ENCODE results near the gene AGPAT3.

The AGPAT3 gene, protein sequence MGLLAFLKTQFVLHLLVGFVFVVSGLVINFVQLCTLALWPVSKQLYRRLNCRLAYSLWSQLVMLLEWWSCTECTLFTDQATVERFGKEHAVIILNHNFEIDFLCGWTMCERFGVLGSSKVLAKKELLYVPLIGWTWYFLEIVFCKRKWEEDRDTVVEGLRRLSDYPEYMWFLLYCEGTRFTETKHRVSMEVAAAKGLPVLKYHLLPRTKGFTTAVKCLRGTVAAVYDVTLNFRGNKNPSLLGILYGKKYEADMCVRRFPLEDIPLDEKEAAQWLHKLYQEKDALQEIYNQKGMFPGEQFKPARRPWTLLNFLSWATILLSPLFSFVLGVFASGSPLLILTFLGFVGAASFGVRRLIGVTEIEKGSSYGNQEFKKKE

DNA sequence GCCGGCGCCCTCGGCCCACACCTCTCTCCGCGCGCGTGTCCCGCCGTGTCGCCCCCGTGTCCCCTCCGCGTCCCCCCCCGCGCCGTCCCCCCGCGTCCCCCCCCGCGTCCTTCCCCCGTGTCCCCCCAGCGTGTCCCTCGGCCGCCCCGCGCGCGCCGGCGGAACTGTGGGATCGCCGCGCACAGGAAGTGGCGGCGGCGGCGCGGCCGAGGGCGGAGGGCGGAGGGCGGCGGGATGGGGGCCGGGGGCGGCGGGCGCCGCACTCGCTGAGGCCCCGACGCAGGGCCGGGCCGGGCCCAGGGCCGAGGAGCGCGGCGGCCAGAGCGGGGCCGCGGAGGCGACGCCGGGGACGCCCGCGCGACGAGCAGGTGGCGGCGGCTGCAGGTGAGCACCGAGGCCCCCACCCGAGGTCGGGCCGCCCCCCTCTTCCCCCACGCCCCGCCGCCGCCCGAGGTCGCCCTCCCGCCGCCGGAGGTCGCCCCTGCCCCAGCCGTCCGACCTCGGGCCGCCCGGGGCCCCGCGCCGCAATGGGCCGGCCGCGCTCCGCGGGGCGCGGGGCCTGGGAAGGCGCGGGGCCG is at the start of gene AGPAT3:
Gene AGPAT3 (plus strand): TSS at position 262 of the 578 bp plus-strand sequence. CDS start 94,459 bp downstream, outside the sequence.
- H3K4me1 ChIP-seq (ENCODE audit: control insufficient read depth, insufficient read depth, low read length), result peaks cover 10% of the 10 kb centered on the region
- ChIA-PET CTCF (no interaction called here), POLR2A (interaction anchor here (1.7 to 2.6 kb wide), 2 partner anchors 15 to 19 kb away, joined by 5 to 14 read pairs; no protein-coding TSS in a partner anchor)
- H3K27ac ChIP-seq (ENCODE audit: extremely low read depth, low read depth, low read length), result peak within 1 kb of the TSS; percentile 97
- H3K36me3 ChIP-seq (ENCODE audit: control insufficient read depth in 2 of 2, insufficient read depth in 1 of 2, low read length in 2 of 2), result peaks cover 0 to 20% of the 10 kb centered on the region in 2 experiments; a peak in 1 of 3 replicates
- peak within 1 kb of the TSS; percentile 55 for H3K4me3 ChIP-seq (ENCODE audit: low read depth, low read length)
- TF ChIP-seq, protein P1, sequence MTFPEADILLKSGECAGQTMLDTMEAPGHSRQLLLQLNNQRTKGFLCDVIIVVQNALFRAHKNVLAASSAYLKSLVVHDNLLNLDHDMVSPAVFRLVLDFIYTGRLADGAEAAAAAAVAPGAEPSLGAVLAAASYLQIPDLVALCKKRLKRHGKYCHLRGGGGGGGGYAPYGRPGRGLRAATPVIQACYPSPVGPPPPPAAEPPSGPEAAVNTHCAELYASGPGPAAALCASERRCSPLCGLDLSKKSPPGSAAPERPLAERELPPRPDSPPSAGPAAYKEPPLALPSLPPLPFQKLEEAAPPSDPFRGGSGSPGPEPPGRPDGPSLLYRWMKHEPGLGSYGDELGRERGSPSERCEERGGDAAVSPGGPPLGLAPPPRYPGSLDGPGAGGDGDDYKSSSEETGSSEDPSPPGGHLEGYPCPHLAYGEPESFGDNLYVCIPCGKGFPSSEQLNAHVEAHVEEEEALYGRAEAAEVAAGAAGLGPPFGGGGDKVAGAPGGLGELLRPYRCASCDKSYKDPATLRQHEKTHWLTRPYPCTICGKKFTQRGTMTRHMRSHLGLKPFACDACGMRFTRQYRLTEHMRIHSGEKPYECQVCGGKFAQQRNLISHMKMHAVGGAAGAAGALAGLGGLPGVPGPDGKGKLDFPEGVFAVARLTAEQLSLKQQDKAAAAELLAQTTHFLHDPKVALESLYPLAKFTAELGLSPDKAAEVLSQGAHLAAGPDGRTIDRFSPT (tag by site-specific recombination; IDR thresholded peaks at IDR 0.05), result no peak
- no peak for TF ChIP-seq ZFHX2 (tag by site-specific recombination; conservative IDR thresholded peaks at IDR 0.05)
- TF ChIP-seq ZNF837 (tag by site-specific recombination; IDR thresholded peaks at IDR 0.05), result no peak
- TF ChIP-seq ZNF529 (tag by site-specific recombination; IDR thresholded peaks at IDR 0.05; ENCODE audit: insufficient replicate concordance), result no peak
- TF ChIP-seq ZNF416 (tag by site-specific recombination; IDR thresholded peaks at IDR 0.05), result no peak
- no peak for TF ChIP-seq ZNF214 (tag by site-specific recombination; IDR thresholded peaks at IDR 0.05; ENCODE audit: borderline replicate concordance)
- TF ChIP-seq ZEB2 (tag by site-specific recombination; IDR thresholded peaks at IDR 0.05), result no peak
- no peak for TF ChIP-seq EGR2 (tag by site-specific recombination; IDR thresholded peaks at IDR 0.05; ENCODE audit: low read depth)
- no peak for TF ChIP-seq REPIN1 (tag by site-specific recombination; IDR thresholded peaks at IDR 0.05; ENCODE audit: low read depth)
- no peaks in the 10 kb centered on the region for H3K9me3 ChIP-seq (ENCODE audit: control insufficient read depth, insufficient read depth, low read depth, low read length)

DNA sequence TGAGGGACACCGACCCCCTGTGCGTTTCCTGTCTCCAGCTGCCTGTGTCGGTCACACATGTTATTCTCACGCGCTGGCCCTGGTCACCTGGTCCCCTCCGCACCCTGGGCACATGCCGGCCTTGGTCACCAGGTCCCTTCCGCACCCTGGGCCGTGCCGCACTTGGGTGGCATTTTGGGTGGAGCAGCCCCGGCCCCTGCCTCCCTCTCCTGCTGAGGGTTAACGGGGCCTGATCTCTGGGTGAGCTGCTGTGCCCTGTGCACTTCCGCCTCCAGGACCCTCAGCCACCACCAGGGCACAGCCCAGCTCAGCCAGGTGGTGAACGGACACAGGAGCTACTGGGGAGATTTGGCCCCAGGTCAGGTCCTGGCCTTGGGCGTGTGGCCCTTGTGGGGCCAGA is 49.0 kb upstream of the AGPAT3 start:
- Histone ChIP-seq H3K4me1 (ENCODE audit: control insufficient read depth, insufficient read depth, low read length) (no peaks in the 10 kb centered on the region), H3K27ac (ENCODE audit: extremely low read depth, low read depth, low read length) (no peak overlapping the region), H3K9me3 (ENCODE audit: control insufficient read depth, insufficient read depth, low read depth, low read length) (no peaks in the 10 kb centered on the region), H3K4me3 (ENCODE audit: low read depth, low read length) (no peak overlapping the region), H3K36me3 (ENCODE audit: control insufficient read depth in 2 of 2, insufficient read depth in 1 of 2, low read length in 2 of 2) (no peaks in the 10 kb centered on the region)
- ChIA-PET POLR2A (interaction anchor here (1.0 kb wide), 1 partner anchor 17 kb away, joined by 3 read pairs; no protein-coding TSS in a partner anchor), CTCF (interaction anchor here (0.5 to 1.7 kb wide), 2 partner anchors 9 to 51 kb away, joined by 3 read pairs; no protein-coding TSS in a partner anchor)
- 0 out of 2 replicates have a peak, but pooled peaks have one; percentile 47 for TF ChIP-seq ZNF10 (tag by site-specific recombination; IDR thresholded peaks at IDR 0.05)
- no peak for TF ChIP-seq KLF9 (tag by site-specific recombination; IDR thresholded peaks at IDR 0.05; ENCODE audit: low read depth)

DNA sequence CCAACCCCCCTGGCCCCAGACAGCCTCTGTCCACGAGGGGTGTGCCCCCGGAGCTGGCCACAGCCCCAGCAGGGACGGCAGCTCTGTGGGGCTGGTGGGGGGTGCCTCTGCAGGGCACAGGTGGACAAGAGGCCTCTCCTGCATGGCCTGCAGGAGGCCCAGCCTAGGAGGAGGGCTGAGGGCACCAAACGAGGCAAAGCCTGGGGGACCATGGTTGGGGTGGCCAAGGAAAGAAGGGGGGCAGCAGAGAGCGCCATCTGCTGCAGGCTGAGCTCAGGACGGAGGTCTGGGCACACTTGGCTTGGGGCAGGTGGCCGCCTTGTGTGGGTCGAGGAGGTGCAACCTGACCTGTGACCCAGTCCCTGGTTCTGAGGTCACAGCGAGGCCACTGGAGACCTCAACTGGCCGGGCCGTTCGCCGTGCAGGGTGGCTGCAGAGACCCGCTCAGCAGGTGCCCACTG is 48.4 kb upstream of the AGPAT3 start:
- Histone ChIP-seq H3K36me3 (ENCODE audit: control insufficient read depth in 2 of 2, insufficient read depth in 1 of 2, low read length in 2 of 2) (no peaks in the 10 kb centered on the region), H3K4me1 (ENCODE audit: control insufficient read depth, insufficient read depth, low read length) (no peaks in the 10 kb centered on the region), H3K9me3 (ENCODE audit: control insufficient read depth, insufficient read depth, low read depth, low read length) (no peaks in the 10 kb centered on the region), H3K4me3 (ENCODE audit: low read depth, low read length) (no peak overlapping the region), H3K27ac (ENCODE audit: extremely low read depth, low read depth, low read length) (no peak overlapping the region)
- POLR2A ChIA-PET, result interaction anchor here (1.0 kb wide), 1 partner anchor 18 kb away, joined by 3 read pairs; no protein-coding TSS in a partner anchor
- CTCF ChIA-PET, result interaction anchor here (0.5 to 1.7 kb wide), 3 partner anchors 9 to 159 kb away, joined by 3 to 5 read pairs (median 3); no protein-coding TSS in a partner anchor
- TF ChIP-seq ZNF133 (tag by site-specific recombination; IDR thresholded peaks at IDR 0.05) (no peak), ZNF366 (tag by site-specific recombination; conservative IDR thresholded peaks at IDR 0.05) (no peak), ZNF335 (tag by site-specific recombination; conservative IDR thresholded peaks at IDR 0.05) (no peak), ZNF555 (tag by site-specific recombination; conservative IDR thresholded peaks at IDR 0.05) (no peak), SP3 (tag by site-specific recombination; IDR thresholded peaks at IDR 0.05) (no peak), ZNF707 (tag by site-specific recombination; IDR thresholded peaks at IDR 0.05) (no peak), RBAK (tag by site-specific recombination; IDR thresholded peaks at IDR 0.05) (no peak), ZNF677 (tag by site-specific recombination; IDR thresholded peaks at IDR 0.05) (no peak), GLIS1 (tag by site-specific recombination; IDR thresholded peaks at IDR 0.05) (peak; percentile 75), WT1 (tag by site-specific recombination; IDR thresholded peaks at IDR 0.05) (no peak), ZNF843 (tag by site-specific recombination; IDR thresholded peaks at IDR 0.05) (no peak), ZSCAN16 (tag by site-specific recombination; IDR thresholded peaks at IDR 0.05) (no peak)
- TF ChIP-seq, protein P2, sequence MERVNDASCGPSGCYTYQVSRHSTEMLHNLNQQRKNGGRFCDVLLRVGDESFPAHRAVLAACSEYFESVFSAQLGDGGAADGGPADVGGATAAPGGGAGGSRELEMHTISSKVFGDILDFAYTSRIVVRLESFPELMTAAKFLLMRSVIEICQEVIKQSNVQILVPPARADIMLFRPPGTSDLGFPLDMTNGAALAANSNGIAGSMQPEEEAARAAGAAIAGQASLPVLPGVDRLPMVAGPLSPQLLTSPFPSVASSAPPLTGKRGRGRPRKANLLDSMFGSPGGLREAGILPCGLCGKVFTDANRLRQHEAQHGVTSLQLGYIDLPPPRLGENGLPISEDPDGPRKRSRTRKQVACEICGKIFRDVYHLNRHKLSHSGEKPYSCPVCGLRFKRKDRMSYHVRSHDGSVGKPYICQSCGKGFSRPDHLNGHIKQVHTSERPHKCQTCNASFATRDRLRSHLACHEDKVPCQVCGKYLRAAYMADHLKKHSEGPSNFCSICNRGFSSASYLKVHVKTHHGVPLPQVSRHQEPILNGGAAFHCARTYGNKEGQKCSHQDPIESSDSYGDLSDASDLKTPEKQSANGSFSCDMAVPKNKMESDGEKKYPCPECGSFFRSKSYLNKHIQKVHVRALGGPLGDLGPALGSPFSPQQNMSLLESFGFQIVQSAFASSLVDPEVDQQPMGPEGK (tag by site-specific recombination; IDR thresholded peaks at IDR 0.05), result no peak
- TF ChIP-seq, protein P3, sequence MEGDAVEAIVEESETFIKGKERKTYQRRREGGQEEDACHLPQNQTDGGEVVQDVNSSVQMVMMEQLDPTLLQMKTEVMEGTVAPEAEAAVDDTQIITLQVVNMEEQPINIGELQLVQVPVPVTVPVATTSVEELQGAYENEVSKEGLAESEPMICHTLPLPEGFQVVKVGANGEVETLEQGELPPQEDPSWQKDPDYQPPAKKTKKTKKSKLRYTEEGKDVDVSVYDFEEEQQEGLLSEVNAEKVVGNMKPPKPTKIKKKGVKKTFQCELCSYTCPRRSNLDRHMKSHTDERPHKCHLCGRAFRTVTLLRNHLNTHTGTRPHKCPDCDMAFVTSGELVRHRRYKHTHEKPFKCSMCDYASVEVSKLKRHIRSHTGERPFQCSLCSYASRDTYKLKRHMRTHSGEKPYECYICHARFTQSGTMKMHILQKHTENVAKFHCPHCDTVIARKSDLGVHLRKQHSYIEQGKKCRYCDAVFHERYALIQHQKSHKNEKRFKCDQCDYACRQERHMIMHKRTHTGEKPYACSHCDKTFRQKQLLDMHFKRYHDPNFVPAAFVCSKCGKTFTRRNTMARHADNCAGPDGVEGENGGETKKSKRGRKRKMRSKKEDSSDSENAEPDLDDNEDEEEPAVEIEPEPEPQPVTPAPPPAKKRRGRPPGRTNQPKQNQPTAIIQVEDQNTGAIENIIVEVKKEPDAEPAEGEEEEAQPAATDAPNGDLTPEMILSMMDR (tag by site-specific recombination; IDR thresholded peaks at IDR 0.05), result peak; percentile 52; the same call in 1 of the 2 replicates
